ENCODE data around the gene MADCAM1.

The MADCAM1 gene

GRCh38 chr19:496112-496665, at the start of gene MADCAM1:
Gene MADCAM1, plus strand, starts transcription at chr19:496486. Its CDS starts 14 bp downstream, at chr19:496500.
- no peak for TF ChIP-seq CTCF (IDR thresholded peaks at IDR 0.05)

GRCh38 chr19:447064-447426, 49.2 kb upstream of the MADCAM1 start:
- TF ChIP-seq CTCF (IDR thresholded peaks at IDR 0.05) = no peak

GRCh38 chr19:447816-448560, 48.3 kb upstream of the MADCAM1 start:
- no peak for TF ChIP-seq CTCF (IDR thresholded peaks at IDR 0.05)

GRCh38 chr19:449916-450315, 46.4 kb upstream of the MADCAM1 start:
- TF ChIP-seq CTCF (IDR thresholded peaks at IDR 0.05) = no peak

- TF ChIP-seq CTCF (IDR thresholded peaks at IDR 0.05) = no peak
Observed at GRCh38 chr19:452829-453228, 43.5 kb upstream of the MADCAM1 start.

GRCh38 chr19:453606-454005, 42.7 kb upstream of the MADCAM1 start:
- TF ChIP-seq CTCF (IDR thresholded peaks at IDR 0.05) = no peak

- no peak for TF ChIP-seq CTCF (IDR thresholded peaks at IDR 0.05)
Observed at GRCh38 chr19:455031-455705, 41.1 kb upstream of the MADCAM1 start.
